Thyroid gland (tissue), 4 donors: ENCODE data around the gene ACTL9. TPM values are rescaled to one million over a fixed set of nuclear protein-coding genes. Genes with fewer than 3 reads are reported as not detected.
"Not testable (repeated sequence)": the region's sequence is repeated elsewhere in the genome, so short reads cannot be mapped to it uniquely, and the experiment has no call there.

Experiments
- DNase-seq, 2 donors: peaks; one replicate each; pipeline ENCODE4 v3.0.0-alpha.2; 2019
- H3K27ac ChIP-seq, 3 donors: fragments of 200-600 bp; sonication (generic); 1 replicate in 2 of 3; 2 replicates in 1 of 3; pipeline ENCODE4 v1.5.1; 2016 to 2019; ENCODE audit warnings: mild to moderate bottlenecking in 1 of 3, moderate library complexity in 1 of 3
- H3K27me3 ChIP-seq: fragments of 200-600 bp; sonication (generic); one replicate; pipeline ENCODE4 v1.5.1; 2019
- H3K36me3 ChIP-seq, 2 donors: fragments of 200-600 bp; sonication (generic); one replicate each; pipeline ENCODE4 v1.5.1; 2016 to 2019
- H3K4me1 ChIP-seq, 2 donors: fragments of 200-600 bp; sonication (generic); one replicate each; pipeline ENCODE4 v1.5.1; 2017 to 2019
- H3K4me3 ChIP-seq, 3 donors: fragments of 200-600 bp; sonication (generic); replicated peaks in 1 of 3; 1 replicate in 2 of 3; 2 replicates in 1 of 3; pipeline ENCODE4 v1.5.1; 2016; ENCODE audit warnings: mild to moderate bottlenecking in 1 of 3
- H3K9me3 ChIP-seq: fragments of 200-600 bp; sonication (generic); one replicate; pipeline ENCODE4 v1.5.1; 2017
- CTCF ChIP-seq, 6 experiments: fragments of 200-600 bp in 3 of 6; fragments of 450-650 bp in 3 of 6; sonication (generic) in 3 of 6; IDR thresholded peaks; one replicate each; pipeline ENCODE4 v1.5.1; 2016 to 2019; ENCODE audit warnings: antibody characterized with exemption in 6 of 6, mild to moderate bottlenecking in 2 of 6, inconsistent platforms in 1 of 6, moderate library complexity in 1 of 6
- POLR2A ChIP-seq, 2 donors: fragments of 450-650 bp; IDR thresholded peaks; one replicate each; pipeline ENCODE4 v1.6.1; 2017; ENCODE audit warnings: antibody characterized with exemption in 2 of 2, mild to moderate bottlenecking in 2 of 2, moderate library complexity in 1 of 2
- WGBS, 2 donors: methylation state at CpG; one replicate each; pipeline ENCODE4 v1.1.5; 2017; 5-methylcytosine and 5-hydroxymethylcytosine counted together
- intact Hi-C: fragments of 100-400 bp; cut with DNase I; formaldehyde crosslinking; loops from one replicate; pipeline ENCODE4 v1.15.1; 2023
- total RNA-seq, 4 donors: library from RNA; depleted of rRNA; stranded (reverse); fragments of >200 nt; gene quantifications; one replicate each; pipeline ENCODE4 v1.2.3, GENCODE V29; 2016

Gene ACTL9
- total RNA-seq, 4 donors from 2014 or later: 0.27 to 0.33 TPM; not detected in 2

GRCh38 chr19:8722032-8722431 lies 23.4 kb upstream of the ACTL9 start:
- Histone ChIP-seq H3K4me1 (no peaks in the 10 kb centered on the region), H3K4me3 (no peak overlapping the region), H3K27ac (no peak overlapping the region), H3K27me3 (no peaks in the 10 kb centered on the region), H3K9me3 (no peaks in the 10 kb centered on the region), H3K36me3 (no peaks in the 10 kb centered on the region)
- 49 to 60% methylated on average over 2 of the region's 2 CpGs for WGBS, 2 donors
- intact Hi-C loops: no loop called here
- TF ChIP-seq CTCF (IDR thresholded peaks at IDR 0.05) (no peak), POLR2A (IDR thresholded peaks at IDR 0.05) (no peak)
- no peak for DNase-seq

GRCh38 chr19:8721334-8721733 lies 22.7 kb upstream of the ACTL9 start, which contains the start of gene OR2Z1:
Gene OR2Z1 (plus strand): TSS chr19:8721634. CDS start chr19:8731029, 9,395 bp downstream.
- TF ChIP-seq POLR2A (IDR thresholded peaks at IDR 0.05) (no peak), CTCF (IDR thresholded peaks at IDR 0.05) (no peak)
- no peak for DNase-seq
- no peaks in the 10 kb centered on the region for H3K4me1 ChIP-seq
- H3K9me3 ChIP-seq: no peaks in the 10 kb centered on the region
- no peaks in the 10 kb centered on the region for H3K36me3 ChIP-seq
- intact Hi-C loops: no loop called here
- no peaks in the 10 kb centered on the region for H3K27me3 ChIP-seq
- no peak within 1 kb of the TSS for H3K27ac ChIP-seq
- no peak within 1 kb of the TSS for H3K4me3 ChIP-seq
- WGBS, 2 donors: 63 to 67% methylated on average over 1 of the region's 1 CpG

GRCh38 chr19:8710337-8710736 lies 11.7 kb upstream of the ACTL9 start:
- intact Hi-C loops, H3K4me3 ChIP-seq, H3K36me3 ChIP-seq, DNase-seq, H3K4me1 ChIP-seq, H3K27ac ChIP-seq, H3K27me3 ChIP-seq, H3K9me3 ChIP-seq: not testable (repeated sequence)
- 88 to 91% methylated on average over 7 of the region's 7 CpGs for WGBS, 2 donors

GRCh38 chr19:8705742-8706141 lies 7.1 kb upstream of the ACTL9 start:
- 64 to 66% methylated on average over 5 of the region's 5 CpGs for WGBS, 2 donors
- Histone ChIP-seq H3K4me1 (no peaks in the 10 kb centered on the region), H3K9me3 (no peaks in the 10 kb centered on the region), H3K4me3 (no peak overlapping the region), H3K27me3 (no peaks in the 10 kb centered on the region), H3K36me3 (no peaks in the 10 kb centered on the region), H3K27ac (no peak overlapping the region)
- DNase-seq: no peak
- no peak for TF ChIP-seq CTCF (IDR thresholded peaks at IDR 0.05)
- TF ChIP-seq POLR2A (IDR thresholded peaks at IDR 0.05): no peak
- intact Hi-C loops: no loop called here

- H3K27me3 ChIP-seq, H3K4me1 ChIP-seq, DNase-seq, H3K36me3 ChIP-seq, H3K27ac ChIP-seq, H3K4me3 ChIP-seq, intact Hi-C loops, H3K9me3 ChIP-seq: not testable (repeated sequence)
- WGBS, 2 donors: 92 to 95% methylated on average over 3 of the region's 3 CpGs
These were observed 6.7 kb upstream of the ACTL9 start for GRCh38 chr19:8705304-8705703.

- 40 to 44% methylated on average over 7 of the region's 7 CpGs for WGBS, 2 donors
- no peaks in the 10 kb centered on the region for H3K9me3 ChIP-seq
- intact Hi-C loops: no loop called here
These were observed 4.6 kb upstream of the ACTL9 start for GRCh38 chr19:8703223-8703622.

More at GRCh38 chr19:8703223-8703622, 4.6 kb upstream of the ACTL9 start:
- H3K4me3 ChIP-seq: no peak overlapping the region
- TF ChIP-seq CTCF (IDR thresholded peaks at IDR 0.05): no peak
- no peak for TF ChIP-seq POLR2A (IDR thresholded peaks at IDR 0.05)
- H3K27ac ChIP-seq: no peak overlapping the region
- no peaks in the 10 kb centered on the region for H3K36me3 ChIP-seq
- no peaks in the 10 kb centered on the region for H3K27me3 ChIP-seq
- H3K4me1 ChIP-seq: no peaks in the 10 kb centered on the region
- DNase-seq: no peak
